RWPE2 (cell line): ENCODE data around the gene FCAR.
A peak's percentile ranks its signal among the peaks of the same experiment; 100 is the strongest.

ENCODE experiments used
- ATAC-seq: fragments of 200-7000 bp; cut with Tn5 transposase; 3 replicates; pipeline ENCODE4 v1.9.1; 2021; ENCODE audit warnings: low read depth
- DNase-seq: peaks from one replicate; pipeline ENCODE4 v3.0.0-alpha.2; 2020; ENCODE audit warnings: low spot score
- H3K27ac ChIP-seq: fragments of 450-650 bp; 2 replicates; pipeline ENCODE4 v1.5.1; 2017; ENCODE audit warnings: mild to moderate bottlenecking; ENCODE audit not compliant: poor library complexity, severe bottlenecking
- H3K27me3 ChIP-seq: fragments of 250-450 bp; sonication (Bioruptor Pico); 2 replicates; pipeline ENCODE4 v1.5.1; 2021; ENCODE audit warnings: mild to moderate bottlenecking, moderate library complexity; ENCODE audit not compliant: insufficient read depth, poor library complexity, severe bottlenecking
- H3K36me3 ChIP-seq: fragments of 250-450 bp; sonication (Bioruptor Pico); 2 replicates; pipeline ENCODE4 v1.5.1; 2020; ENCODE audit warnings: low read depth, mild to moderate bottlenecking, moderate library complexity
- H3K4me1 ChIP-seq: fragments of 250-450 bp; sonication (Bioruptor Pico); 2 replicates; pipeline ENCODE4 v1.5.1; 2021; ENCODE audit warnings: mild to moderate bottlenecking, moderate library complexity; ENCODE audit not compliant: insufficient read depth, poor library complexity, severe bottlenecking
- H3K4me3 ChIP-seq: fragments of 250-450 bp; sonication (Bioruptor Pico); 2 replicates; pipeline ENCODE4 v1.5.1; 2021; ENCODE audit warnings: mild to moderate bottlenecking, moderate library complexity; ENCODE audit not compliant: severe bottlenecking
- H3K9me3 ChIP-seq: fragments of 250-450 bp; sonication (Bioruptor Pico); 2 replicates; pipeline ENCODE4 v1.5.1; 2021; ENCODE audit warnings: mild to moderate bottlenecking, moderate library complexity; ENCODE audit not compliant: severe bottlenecking
- TF ChIP-seq, protein P1 (sequence below): fragments of 450-650 bp; IDR thresholded peaks from one replicate; pipeline ENCODE4 v1.5.1; 2017; ENCODE audit warnings: mild to moderate bottlenecking, moderate library complexity; ENCODE audit not compliant: poor library complexity, severe bottlenecking

The FCAR gene

DNA sequence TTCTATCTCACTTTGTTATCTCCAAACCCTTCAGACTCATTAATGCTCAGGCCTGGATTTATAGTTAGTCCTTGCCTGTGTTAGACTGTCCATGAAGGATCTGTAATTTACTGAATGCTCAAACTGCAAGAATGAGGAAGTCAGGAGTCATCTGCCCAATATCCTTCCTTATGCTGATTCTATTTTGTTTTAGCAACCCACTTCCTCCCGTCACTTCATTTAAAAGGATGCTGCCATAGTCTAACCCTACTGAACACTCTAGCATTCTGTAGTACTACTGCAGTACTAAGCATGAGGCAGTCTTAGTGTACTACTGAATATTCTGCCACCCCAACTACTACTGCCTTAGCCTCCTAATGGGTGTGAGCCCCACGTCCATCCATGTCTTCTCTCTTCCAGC, 1.5 kb downstream of the FCAR start:
- Histone ChIP-seq H3K4me3 (no peak overlapping the region), H3K9me3 (no peaks in the 10 kb centered on the region), H3K27ac (no peak overlapping the region), H3K36me3 (no peaks in the 10 kb centered on the region), H3K27me3 (no peaks in the 10 kb centered on the region), H3K4me1 (no peaks in the 10 kb centered on the region)
- ATAC-seq = no peak
- TF ChIP-seq, protein P1, sequence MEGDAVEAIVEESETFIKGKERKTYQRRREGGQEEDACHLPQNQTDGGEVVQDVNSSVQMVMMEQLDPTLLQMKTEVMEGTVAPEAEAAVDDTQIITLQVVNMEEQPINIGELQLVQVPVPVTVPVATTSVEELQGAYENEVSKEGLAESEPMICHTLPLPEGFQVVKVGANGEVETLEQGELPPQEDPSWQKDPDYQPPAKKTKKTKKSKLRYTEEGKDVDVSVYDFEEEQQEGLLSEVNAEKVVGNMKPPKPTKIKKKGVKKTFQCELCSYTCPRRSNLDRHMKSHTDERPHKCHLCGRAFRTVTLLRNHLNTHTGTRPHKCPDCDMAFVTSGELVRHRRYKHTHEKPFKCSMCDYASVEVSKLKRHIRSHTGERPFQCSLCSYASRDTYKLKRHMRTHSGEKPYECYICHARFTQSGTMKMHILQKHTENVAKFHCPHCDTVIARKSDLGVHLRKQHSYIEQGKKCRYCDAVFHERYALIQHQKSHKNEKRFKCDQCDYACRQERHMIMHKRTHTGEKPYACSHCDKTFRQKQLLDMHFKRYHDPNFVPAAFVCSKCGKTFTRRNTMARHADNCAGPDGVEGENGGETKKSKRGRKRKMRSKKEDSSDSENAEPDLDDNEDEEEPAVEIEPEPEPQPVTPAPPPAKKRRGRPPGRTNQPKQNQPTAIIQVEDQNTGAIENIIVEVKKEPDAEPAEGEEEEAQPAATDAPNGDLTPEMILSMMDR = no peak
- no peak for DNase-seq

DNA sequence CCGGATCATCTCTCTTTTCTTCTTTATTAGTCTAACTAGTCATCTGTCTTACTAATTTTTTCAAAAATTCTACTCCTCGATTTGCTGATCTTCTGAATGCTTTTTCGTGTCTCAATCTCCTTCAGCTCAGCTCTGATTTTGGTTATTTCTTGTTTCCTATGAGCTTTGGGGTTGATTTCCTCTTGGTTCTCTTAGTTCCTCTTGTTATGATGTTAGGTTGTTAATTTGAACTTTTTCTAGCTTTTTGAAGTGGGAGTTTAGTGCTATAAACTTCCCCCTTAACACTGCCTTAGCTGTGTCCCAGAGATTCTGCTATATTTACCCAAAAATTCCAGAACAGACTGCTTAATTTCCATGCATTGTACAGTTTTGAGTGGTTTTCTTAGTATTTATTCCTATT, 3.4 kb downstream of the FCAR start:
- TF ChIP-seq, protein P1 = no peak
- no peak for DNase-seq
- H3K27me3 ChIP-seq = peaks cover 5% of the 10 kb centered on the region
- no peaks in the 10 kb centered on the region for H3K9me3 ChIP-seq
- no peaks in the 10 kb centered on the region for H3K4me1 ChIP-seq
- ATAC-seq = no peak
- H3K36me3 ChIP-seq = no peaks in the 10 kb centered on the region
- H3K27ac ChIP-seq = no peak overlapping the region
- H3K4me3 ChIP-seq = no peak overlapping the region

DNA sequence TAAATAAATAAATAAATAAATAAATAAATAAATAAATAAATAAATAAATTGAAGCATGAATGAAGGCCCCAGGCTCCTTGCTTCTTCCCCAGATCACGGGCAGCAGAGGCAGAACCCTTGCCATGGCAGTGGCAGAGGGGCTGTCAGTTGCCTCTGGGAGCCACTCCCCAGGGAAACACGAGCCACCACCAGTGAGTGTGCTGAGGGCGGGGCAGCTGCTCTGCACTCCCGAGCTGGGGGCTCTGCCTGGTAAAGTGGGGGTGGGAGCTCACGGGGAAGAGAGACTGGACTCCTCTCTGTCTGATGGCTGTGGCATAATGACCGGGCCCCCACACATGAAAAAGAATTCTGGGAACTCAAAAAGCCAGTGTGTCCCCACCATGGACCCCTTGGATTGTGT, 7.8 kb downstream of the FCAR start:
- H3K9me3 ChIP-seq = no peaks in the 10 kb centered on the region
- ATAC-seq (no peak), DNase-seq (no peak)
- TF ChIP-seq, protein P1 = no peak
- no peaks in the 10 kb centered on the region for H3K4me1 ChIP-seq
- H3K27ac ChIP-seq = no peak overlapping the region
- H3K36me3 ChIP-seq = no peaks in the 10 kb centered on the region
- no peak overlapping the region for H3K4me3 ChIP-seq
- peaks cover 5% of the 10 kb centered on the region for H3K27me3 ChIP-seq

DNA sequence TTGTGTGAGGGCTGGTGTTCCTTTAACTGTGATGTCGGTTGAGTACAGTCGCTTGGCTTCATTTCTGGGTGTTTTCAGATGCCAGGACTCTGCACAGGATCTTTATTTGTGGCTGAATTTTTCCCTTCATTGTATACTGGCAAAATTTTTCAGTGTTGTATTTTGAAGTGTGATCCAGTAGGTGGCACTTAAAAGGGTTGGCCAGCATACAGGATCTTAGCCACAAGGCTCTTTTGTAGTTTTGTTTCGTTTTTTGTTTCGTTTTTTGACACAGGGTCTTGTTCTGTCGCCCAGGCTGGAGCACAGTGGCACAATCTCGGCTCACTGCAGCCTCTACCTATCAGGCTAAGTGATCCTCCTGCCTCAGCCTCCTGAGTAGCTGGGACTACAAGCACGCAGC, 8.7 kb downstream of the FCAR start:
- H3K36me3 ChIP-seq = no peaks in the 10 kb centered on the region
- peaks cover 5% of the 10 kb centered on the region for H3K27me3 ChIP-seq
- ATAC-seq = no peak
- H3K4me3 ChIP-seq = no peak overlapping the region
- no peaks in the 10 kb centered on the region for H3K4me1 ChIP-seq
- DNase-seq = no peak
- H3K9me3 ChIP-seq = no peaks in the 10 kb centered on the region
- TF ChIP-seq, protein P1 = peak; percentile 23
- no peak overlapping the region for H3K27ac ChIP-seq

DNA sequence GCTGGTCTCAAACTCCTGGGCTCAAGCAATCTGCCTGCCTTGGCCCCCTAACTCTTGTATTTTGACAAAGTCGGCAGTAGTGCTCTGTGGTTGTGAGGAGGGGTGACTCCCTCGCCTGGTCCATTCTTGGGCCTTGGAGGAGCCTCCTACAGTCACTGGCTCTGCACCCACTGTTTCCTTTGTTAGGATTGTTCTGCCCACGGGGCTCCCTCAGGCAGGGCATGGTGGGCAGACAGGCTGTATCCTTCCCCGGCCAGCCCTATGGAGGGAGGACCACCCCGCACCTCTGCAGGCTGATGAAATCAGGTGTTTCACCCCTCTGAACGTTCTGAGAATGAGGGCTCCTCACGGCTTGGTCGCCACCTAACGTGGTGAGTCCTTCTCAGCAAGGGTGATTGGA, 9.2 kb downstream of the FCAR start:
- no peak overlapping the region for H3K27ac ChIP-seq

More for the DNA sequence above, 9.2 kb downstream of the FCAR start:
- ATAC-seq (no peak), DNase-seq (no peak)
- Histone ChIP-seq H3K4me3 (no peak overlapping the region), H3K36me3 (no peaks in the 10 kb centered on the region), H3K4me1 (no peaks in the 10 kb centered on the region), H3K27me3 (peaks cover 5% of the 10 kb centered on the region), H3K9me3 (no peaks in the 10 kb centered on the region)
- TF ChIP-seq, protein P1 = no peak
